Body of pancreas (tissue), 4 donors: ENCODE data around the gene NDST3. TPM values are rescaled to one million over a fixed set of nuclear protein-coding genes. Genes with fewer than 3 reads are reported as not detected.

Experiments used
- ATAC-seq: fragments of 150-250 bp; one replicate; pipeline ENCODE4 v1.9.1; 2016
- DNase-seq, 4 donors: peaks; one replicate each; pipeline ENCODE4 v3.0.0-alpha.2; 2019
- H3K27ac ChIP-seq, 4 donors: fragments of 200-600 bp; sonication (generic); 1 replicate in 3 of 4; 2 replicates in 1 of 4; pipeline versions ENCODE4 v1.5.1 to v1.6.1; 2016 to 2019; ENCODE audit warnings: mild to moderate bottlenecking in 1 of 4, mixed read lengths in 1 of 4, moderate library complexity in 1 of 4
- H3K27me3 ChIP-seq, 2 donors: fragments of 200-600 bp; sonication (generic); one replicate each; pipeline ENCODE4 v1.6.0; 2016; ENCODE audit warnings: mild to moderate bottlenecking in 1 of 2
- H3K36me3 ChIP-seq, 2 donors: fragments of 200-600 bp; sonication (generic); replicated peaks in 1 of 2; 2 replicates each; pipeline ENCODE4 v1.5.1; 2016; ENCODE audit warnings: low read depth in 2 of 2; ENCODE audit not compliant: insufficient read depth in 1 of 2
- H3K4me1 ChIP-seq: fragments of 200-600 bp; sonication (generic); one replicate; pipeline ENCODE4 v1.6.0; 2016
- H3K4me3 ChIP-seq, 2 donors: fragments of 200-600 bp; sonication (generic); 1 replicate in 1 of 2; 2 replicates in 1 of 2; pipeline ENCODE4 v1.5.1; 2016 to 2019
- H3K9me3 ChIP-seq, 3 donors: fragments of 200-600 bp; sonication (generic); 1 replicate in 2 of 3; 2 replicates in 1 of 3; pipeline ENCODE4 v1.5.1; 2016
- CTCF ChIP-seq, 7 experiments: fragments of 450-650 bp in 4 of 7; fragments of 200-600 bp in 3 of 7; sonication (generic) in 3 of 7; IDR thresholded peaks; one replicate each; pipeline ENCODE4 v1.5.1; 2016 to 2019; ENCODE audit warnings: antibody characterized with exemption in 7 of 7
- POLR2A ChIP-seq, 3 donors: fragments of 450-650 bp; IDR thresholded peaks; one replicate each; pipeline ENCODE4 v1.6.1; 2016; ENCODE audit warnings: antibody characterized with exemption in 3 of 3, mild to moderate bottlenecking in 2 of 3
- WGBS, 2 donors: methylation state at CpG; one replicate each; pipeline ENCODE4 v1.1.5; 2017; 5-methylcytosine and 5-hydroxymethylcytosine counted together
- intact Hi-C: fragments of 100-400 bp; cut with DNase I; formaldehyde crosslinking; loops from one replicate; pipeline ENCODE4 v1.15.1; 2023
- total RNA-seq, 2 donors: library from RNA; depleted of rRNA; stranded (reverse); fragments of >200 nt; gene quantifications; one replicate each; pipeline ENCODE4 v1.1.0, GENCODE V29; 2016

Gene NDST3
- total RNA-seq, 2 donors from 2014 or later = not detected

GRCh38 chr4:118206627-118207026 lies 172.3 kb downstream of the NDST3 start:
- peaks cover 0 to 15% (median 0%) of the 10 kb centered on the region in 3 donors for H3K9me3 ChIP-seq
- ATAC-seq = no peak
- no peaks in the 10 kb centered on the region for H3K36me3 ChIP-seq
- no peak overlapping the region for H3K27ac ChIP-seq
- no peaks in the 10 kb centered on the region for H3K4me1 ChIP-seq
- DNase-seq = no peak
- H3K4me3 ChIP-seq = no peak overlapping the region
- TF ChIP-seq POLR2A (IDR thresholded peaks at IDR 0.05) = no peak
- TF ChIP-seq CTCF (IDR thresholded peaks at IDR 0.05) = no peak
- WGBS, 2 donors = 65 to 67% methylated on average over 2 of the region's 2 CpGs
- intact Hi-C loops = no loop called here
- H3K27me3 ChIP-seq = no peaks in the 10 kb centered on the region

- intact Hi-C loops = no loop called here
- ATAC-seq = no peak
- DNase-seq = no peak
- Histone ChIP-seq H3K36me3 (no peaks in the 10 kb centered on the region), H3K4me1 (no peaks in the 10 kb centered on the region), H3K27me3 (no peaks in the 10 kb centered on the region), H3K27ac (no peak overlapping the region), H3K9me3 (no peaks in the 10 kb centered on the region), H3K4me3 (no peak overlapping the region)
- 63% methylated on average over 3 of the region's 3 CpGs for WGBS, 2 donors
- TF ChIP-seq POLR2A (IDR thresholded peaks at IDR 0.05) (no peak), CTCF (IDR thresholded peaks at IDR 0.05) (no peak)
Observed at GRCh38 chr4:118213101-118213500, 178.8 kb downstream of the NDST3 start.

GRCh38 chr4:118215826-118216225 lies 181.5 kb downstream of the NDST3 start:
- no peaks in the 10 kb centered on the region for H3K4me1 ChIP-seq
- no peaks in the 10 kb centered on the region for H3K9me3 ChIP-seq
- WGBS, 2 donors = 88 to 95% methylated on average over 2 of the region's 2 CpGs
- intact Hi-C loops = no loop called here
- DNase-seq = no peak
- no peak for ATAC-seq
- no peak overlapping the region for H3K4me3 ChIP-seq
- H3K27me3 ChIP-seq = no peaks in the 10 kb centered on the region
- H3K36me3 ChIP-seq = no peaks in the 10 kb centered on the region
- no peak for TF ChIP-seq CTCF (IDR thresholded peaks at IDR 0.05)
- no peak for TF ChIP-seq POLR2A (IDR thresholded peaks at IDR 0.05)
- H3K27ac ChIP-seq = no peak overlapping the region

- Histone ChIP-seq H3K4me3 (no peak overlapping the region), H3K27ac (no peak overlapping the region), H3K27me3 (no peaks in the 10 kb centered on the region), H3K4me1 (no peaks in the 10 kb centered on the region), H3K36me3 (no peaks in the 10 kb centered on the region), H3K9me3 (no peaks in the 10 kb centered on the region)
- ATAC-seq (no peak), DNase-seq (no peak)
- WGBS, 2 donors = 54 to 55% methylated on average over 2 of the region's 2 CpGs
- intact Hi-C loops = no loop called here
- TF ChIP-seq CTCF (IDR thresholded peaks at IDR 0.05) = no peak
- TF ChIP-seq POLR2A (IDR thresholded peaks at IDR 0.05) = no peak
Observed at GRCh38 chr4:118221227-118221800, 187.0 kb downstream of the NDST3 start.

GRCh38 chr4:118224243-118224829 lies 190.1 kb downstream of the NDST3 start:
- WGBS, 2 donors = 4 to 7% methylated on average over 3 of the region's 3 CpGs
- DNase-seq (no peak), ATAC-seq (peak; percentile 56)
- Histone ChIP-seq H3K27me3 (no peaks in the 10 kb centered on the region), H3K4me3 (no peak overlapping the region), H3K36me3 (no peaks in the 10 kb centered on the region), H3K27ac (no peak overlapping the region), H3K9me3 (no peaks in the 10 kb centered on the region), H3K4me1 (no peaks in the 10 kb centered on the region)
- intact Hi-C loops = no loop called here
- no peak for TF ChIP-seq POLR2A (IDR thresholded peaks at IDR 0.05)
- peak; percentile 42 to 69 (median 62) for TF ChIP-seq CTCF (IDR thresholded peaks at IDR 0.05)
